ENCODE measurements around the gene CKS2.

The CKS2 gene

GRCh38 chr9:89345476-89345875 is 34.5 kb downstream of the CKS2 start:
- no peaks in the 10 kb centered on the region for H3K9me3 ChIP-seq
- no peak for DNase-seq (ENCODE audit: low spot score in 2 of 2)
- H3K4me1 ChIP-seq, result no peaks in the 10 kb centered on the region
- no peak overlapping the region for H3K4me3 ChIP-seq
- peaks cover 82% of the 10 kb centered on the region for H3K36me3 ChIP-seq (replicated peaks)
- in situ Hi-C loops (cut with MboI; ENCODE audit: low sequenced_read_pairs), result no loop called here
- no peaks in the 10 kb centered on the region for H3K27me3 ChIP-seq (ENCODE audit: low read depth)

GRCh38 chr9:89346696-89347095 is 35.7 kb downstream of the CKS2 start:
- in situ Hi-C loops (cut with MboI; ENCODE audit: low sequenced_read_pairs), result no loop called here
- Histone ChIP-seq H3K9me3 (no peaks in the 10 kb centered on the region), H3K4me1 (no peaks in the 10 kb centered on the region), H3K27me3 (ENCODE audit: low read depth) (no peaks in the 10 kb centered on the region), H3K4me3 (no peak overlapping the region), H3K36me3 (replicated peaks) (peaks cover 85% of the 10 kb centered on the region)
- DNase-seq (ENCODE audit: low spot score in 2 of 2), result no peak

- H3K9me3 ChIP-seq, result no peaks in the 10 kb centered on the region
- in situ Hi-C loops (cut with MboI; ENCODE audit: low sequenced_read_pairs), result no loop called here
- no peaks in the 10 kb centered on the region for H3K4me1 ChIP-seq
- no peak for DNase-seq (ENCODE audit: low spot score in 2 of 2)
- peaks cover 80% of the 10 kb centered on the region for H3K36me3 ChIP-seq (replicated peaks)
- H3K4me3 ChIP-seq, result no peak overlapping the region
- no peaks in the 10 kb centered on the region for H3K27me3 ChIP-seq (ENCODE audit: low read depth)
These were observed 36.7 kb downstream of the CKS2 start for GRCh38 chr9:89347651-89348050.

DNA sequence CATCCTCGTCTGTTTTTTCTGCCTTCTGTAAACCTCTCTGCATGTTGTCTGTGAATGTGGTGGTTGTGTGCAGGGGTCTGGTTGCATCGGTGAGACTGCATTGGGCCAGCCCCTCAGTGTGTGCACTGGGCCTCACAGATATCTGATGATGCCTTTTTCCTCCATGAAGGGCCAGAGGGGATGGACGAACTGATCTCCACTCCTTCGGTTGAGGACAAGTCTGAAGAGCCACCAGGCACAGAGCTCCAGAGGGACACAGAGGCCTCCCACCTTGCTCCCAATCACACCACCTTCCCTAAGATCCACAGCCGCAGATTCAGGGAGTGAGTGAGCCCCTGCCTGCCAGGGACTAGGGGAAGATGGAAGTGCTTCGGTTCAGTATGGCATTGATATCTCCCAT is 38.6 kb downstream of the CKS2 start:
- Histone ChIP-seq H3K4me3 (no peak overlapping the region), H3K9me3 (no peaks in the 10 kb centered on the region), H3K27me3 (ENCODE audit: low read depth) (no peaks in the 10 kb centered on the region), H3K36me3 (replicated peaks) (peaks cover 75% of the 10 kb centered on the region), H3K4me1 (no peaks in the 10 kb centered on the region)
- no peak for DNase-seq (ENCODE audit: low spot score in 2 of 2)
- in situ Hi-C loops (cut with MboI; ENCODE audit: low sequenced_read_pairs), result no loop called here

- Histone ChIP-seq H3K4me3 (no peak overlapping the region), H3K27me3 (ENCODE audit: low read depth) (no peaks in the 10 kb centered on the region), H3K9me3 (no peaks in the 10 kb centered on the region), H3K36me3 (replicated peaks) (peaks cover 76% of the 10 kb centered on the region), H3K4me1 (no peaks in the 10 kb centered on the region)
- in situ Hi-C loops (cut with MboI; ENCODE audit: low sequenced_read_pairs), result no loop called here
- no peak for DNase-seq (ENCODE audit: low spot score in 2 of 2)
These were observed 40.1 kb downstream of the CKS2 start for GRCh38 chr9:89350988-89351557.

DNA sequence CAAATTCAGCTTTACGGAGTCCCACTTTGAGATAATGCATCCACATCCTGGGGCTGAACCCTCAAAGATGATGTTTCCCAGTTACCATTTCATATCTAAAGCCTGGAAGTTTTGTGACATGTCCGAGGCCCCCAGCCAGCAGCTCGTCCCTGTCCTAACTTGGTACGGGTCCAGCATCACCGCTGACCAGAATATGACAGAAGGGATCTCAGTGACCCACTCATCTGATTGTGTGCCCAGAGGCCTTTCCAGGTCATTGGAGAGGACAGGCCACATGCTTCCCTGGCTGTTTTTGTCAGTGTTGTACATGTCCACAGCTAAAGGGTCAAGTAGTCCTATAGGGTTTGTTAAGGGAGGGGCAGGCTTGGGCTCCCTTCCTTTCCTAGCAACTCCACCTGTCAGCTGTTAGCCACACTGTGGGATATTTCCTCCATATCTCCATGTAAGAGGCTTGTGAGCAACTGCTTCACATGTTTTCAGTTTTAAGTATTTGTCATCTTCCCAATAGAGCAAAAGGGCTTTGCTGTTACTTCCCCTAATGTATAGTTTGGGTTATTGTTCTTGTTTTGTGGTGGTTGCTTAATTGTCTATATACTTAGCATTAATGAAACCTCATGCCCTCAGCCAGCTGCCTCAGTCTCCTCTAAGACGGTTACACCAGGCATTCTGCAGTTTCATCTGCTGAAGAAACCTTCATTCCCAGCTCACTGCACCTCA is 40.7 kb downstream of the CKS2 start:
- Histone ChIP-seq H3K9me3 (no peaks in the 10 kb centered on the region), H3K27me3 (ENCODE audit: low read depth) (no peaks in the 10 kb centered on the region), H3K4me3 (no peak overlapping the region), H3K36me3 (replicated peaks) (peaks cover 76% of the 10 kb centered on the region), H3K4me1 (no peaks in the 10 kb centered on the region)
- no peak for DNase-seq (ENCODE audit: low spot score in 2 of 2)
- in situ Hi-C loops (cut with MboI; ENCODE audit: low sequenced_read_pairs), result no loop called here

GRCh38 chr9:89352451-89352850 is 41.5 kb downstream of the CKS2 start:
- Histone ChIP-seq H3K4me3 (no peak overlapping the region), H3K27me3 (ENCODE audit: low read depth) (no peaks in the 10 kb centered on the region), H3K9me3 (no peaks in the 10 kb centered on the region), H3K36me3 (replicated peaks) (peaks cover 80% of the 10 kb centered on the region), H3K4me1 (no peaks in the 10 kb centered on the region)
- DNase-seq (ENCODE audit: low spot score in 2 of 2), result no peak
- in situ Hi-C loops (cut with MboI; ENCODE audit: low sequenced_read_pairs), result no loop called here

DNA sequence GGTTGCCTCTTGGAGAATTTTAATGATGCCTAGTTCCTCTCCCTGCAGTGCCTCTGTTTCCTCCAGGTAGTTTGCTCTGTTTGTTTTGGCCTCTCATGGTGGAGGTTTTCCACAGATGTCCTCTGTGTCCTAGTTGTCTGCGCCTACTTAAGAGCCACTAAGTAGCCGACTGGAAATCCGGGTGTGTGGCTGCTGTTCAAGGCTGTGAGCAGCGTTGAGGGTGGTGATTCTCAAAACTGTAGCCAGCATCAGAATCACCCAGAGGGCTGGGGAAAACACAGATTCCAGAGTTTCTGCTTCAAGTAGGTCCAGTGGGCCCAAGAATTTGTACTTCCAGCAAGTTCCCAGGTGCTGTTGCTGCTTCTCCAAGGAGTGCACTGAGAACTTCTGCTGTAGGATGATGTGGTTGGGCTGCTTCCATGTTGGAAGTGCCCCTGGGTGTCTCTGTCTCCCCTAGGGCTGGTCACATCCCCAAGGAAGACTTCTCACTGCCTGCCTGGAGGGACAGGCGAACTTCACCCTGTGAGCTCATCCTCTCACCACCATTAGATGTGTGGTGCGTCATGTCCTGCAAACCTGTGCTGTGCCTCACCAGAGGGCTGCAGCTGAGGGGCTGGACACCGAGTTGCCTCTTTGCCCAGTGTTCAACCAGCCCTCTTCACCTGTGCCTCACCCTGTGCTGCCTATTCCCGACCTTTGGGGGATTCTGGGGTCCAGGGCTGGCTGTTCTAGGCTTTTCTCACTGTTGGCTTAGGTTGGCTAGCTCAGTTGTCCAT is 42.1 kb downstream of the CKS2 start:
- in situ Hi-C loops (cut with MboI; ENCODE audit: low sequenced_read_pairs), result no loop called here
- Histone ChIP-seq H3K9me3 (no peaks in the 10 kb centered on the region), H3K27me3 (ENCODE audit: low read depth) (no peaks in the 10 kb centered on the region), H3K4me3 (no peak overlapping the region), H3K36me3 (replicated peaks) (peaks cover 79% of the 10 kb centered on the region), H3K4me1 (no peaks in the 10 kb centered on the region)
- DNase-seq (ENCODE audit: low spot score in 2 of 2), result no peak

DNA sequence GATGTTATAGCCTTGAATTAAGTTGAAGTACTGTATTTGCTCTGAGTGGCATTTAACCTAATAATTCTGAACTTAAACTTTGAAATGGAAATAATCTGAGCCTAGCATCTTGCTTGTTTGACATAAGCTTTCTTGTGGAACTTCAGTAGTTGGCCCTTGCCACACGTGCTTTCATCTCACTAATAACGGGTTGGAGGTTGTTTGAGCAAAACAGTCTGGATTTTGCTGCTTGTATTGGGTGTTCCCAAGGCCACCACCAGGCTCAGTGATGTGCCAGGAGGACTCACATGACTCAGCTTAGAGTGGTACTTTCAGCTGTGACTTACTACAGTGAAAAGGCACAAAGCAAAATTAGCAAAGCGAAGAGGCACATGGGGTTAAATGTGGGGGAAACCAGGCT is 43.0 kb downstream of the CKS2 start:
- Histone ChIP-seq H3K9me3 (no peaks in the 10 kb centered on the region), H3K27me3 (ENCODE audit: low read depth) (no peaks in the 10 kb centered on the region), H3K36me3 (replicated peaks) (peaks cover 79% of the 10 kb centered on the region), H3K4me3 (no peak overlapping the region), H3K4me1 (no peaks in the 10 kb centered on the region)
- in situ Hi-C loops (cut with MboI; ENCODE audit: low sequenced_read_pairs), result no loop called here
- DNase-seq (ENCODE audit: low spot score in 2 of 2), result no peak

- Histone ChIP-seq H3K4me3 (no peak overlapping the region), H3K27me3 (ENCODE audit: low read depth) (no peaks in the 10 kb centered on the region), H3K9me3 (no peaks in the 10 kb centered on the region), H3K36me3 (replicated peaks) (peaks cover 79% of the 10 kb centered on the region), H3K4me1 (no peaks in the 10 kb centered on the region)
- in situ Hi-C loops (cut with MboI; ENCODE audit: low sequenced_read_pairs), result no loop called here
- DNase-seq (ENCODE audit: low spot score in 2 of 2), result no peak
These were observed 43.5 kb downstream of the CKS2 start for GRCh38 chr9:89354471-89354870.

DNA sequence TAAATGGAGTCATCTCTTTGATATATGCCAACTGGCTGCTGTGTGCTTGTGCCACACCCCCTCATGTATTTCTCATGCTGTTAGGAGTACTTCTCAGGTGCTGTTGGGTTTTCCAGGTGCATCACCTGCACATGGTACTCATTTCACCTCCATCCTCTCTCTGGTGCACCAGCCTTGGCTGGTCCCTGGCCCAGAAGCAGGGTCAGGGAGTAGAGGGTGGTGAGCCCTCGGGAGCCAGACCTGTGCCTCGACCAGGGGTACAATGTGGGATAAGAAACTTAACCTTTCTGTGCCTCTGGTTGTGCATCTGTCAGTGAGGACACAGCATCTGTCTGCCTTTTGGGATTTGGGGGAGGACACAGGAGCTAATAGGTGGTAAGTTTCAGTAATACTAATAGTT is 45.8 kb downstream of the CKS2 start:
- peaks cover 76% of the 10 kb centered on the region for H3K36me3 ChIP-seq (replicated peaks)
- no peaks in the 10 kb centered on the region for H3K4me1 ChIP-seq
- in situ Hi-C loops (cut with MboI; ENCODE audit: low sequenced_read_pairs), result no loop called here
- no peaks in the 10 kb centered on the region for H3K27me3 ChIP-seq (ENCODE audit: low read depth)
- DNase-seq (ENCODE audit: low spot score in 2 of 2), result no peak
- H3K9me3 ChIP-seq, result no peaks in the 10 kb centered on the region
- no peak overlapping the region for H3K4me3 ChIP-seq

DNA sequence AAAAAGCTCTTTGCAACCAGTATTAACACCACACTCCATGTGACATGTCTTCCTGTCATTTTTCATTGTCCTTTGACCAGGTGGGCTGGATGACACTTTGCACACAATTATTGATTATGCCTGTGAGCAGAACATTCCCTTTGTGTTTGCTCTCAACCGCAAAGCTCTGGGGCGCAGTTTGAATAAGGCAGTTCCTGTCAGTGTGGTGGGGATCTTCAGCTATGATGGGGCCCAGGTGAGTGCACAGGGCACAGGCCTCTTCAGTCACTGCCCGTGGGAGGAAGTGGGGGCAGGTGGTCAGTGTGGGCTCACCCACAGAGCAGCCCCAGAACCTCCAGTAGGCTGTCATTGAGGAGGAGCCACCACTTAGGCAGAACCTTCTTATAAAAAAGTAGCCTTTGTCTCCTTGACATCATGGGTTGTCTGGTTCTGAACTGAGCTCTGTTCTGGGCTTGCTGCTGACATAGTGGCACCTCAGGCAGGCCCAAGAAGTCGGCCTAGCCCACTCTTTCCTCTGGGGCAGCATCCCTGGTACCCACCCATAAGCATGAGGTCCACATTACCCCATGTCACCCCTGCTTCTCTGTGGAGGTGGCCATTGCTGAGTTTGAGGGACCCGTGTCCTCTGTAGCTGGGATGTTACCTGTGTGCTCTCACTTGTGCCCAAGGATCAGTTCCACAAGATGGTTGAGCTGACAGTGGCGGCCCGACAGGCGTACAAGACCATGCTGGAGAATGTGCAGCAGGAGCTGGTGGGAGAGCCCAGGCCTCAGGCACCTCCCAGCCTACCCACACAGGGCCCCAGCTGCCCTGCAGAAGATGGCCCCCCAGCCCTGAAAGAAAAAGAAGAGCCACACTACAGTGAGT is 46.6 kb downstream of the CKS2 start:
- Histone ChIP-seq H3K9me3 (no peaks in the 10 kb centered on the region), H3K4me3 (no peak overlapping the region), H3K27me3 (ENCODE audit: low read depth) (no peaks in the 10 kb centered on the region), H3K4me1 (no peaks in the 10 kb centered on the region), H3K36me3 (replicated peaks) (peaks cover 76% of the 10 kb centered on the region)
- in situ Hi-C loops (cut with MboI; ENCODE audit: low sequenced_read_pairs), result no loop called here
- no peak for DNase-seq (ENCODE audit: low spot score in 2 of 2)

DNA sequence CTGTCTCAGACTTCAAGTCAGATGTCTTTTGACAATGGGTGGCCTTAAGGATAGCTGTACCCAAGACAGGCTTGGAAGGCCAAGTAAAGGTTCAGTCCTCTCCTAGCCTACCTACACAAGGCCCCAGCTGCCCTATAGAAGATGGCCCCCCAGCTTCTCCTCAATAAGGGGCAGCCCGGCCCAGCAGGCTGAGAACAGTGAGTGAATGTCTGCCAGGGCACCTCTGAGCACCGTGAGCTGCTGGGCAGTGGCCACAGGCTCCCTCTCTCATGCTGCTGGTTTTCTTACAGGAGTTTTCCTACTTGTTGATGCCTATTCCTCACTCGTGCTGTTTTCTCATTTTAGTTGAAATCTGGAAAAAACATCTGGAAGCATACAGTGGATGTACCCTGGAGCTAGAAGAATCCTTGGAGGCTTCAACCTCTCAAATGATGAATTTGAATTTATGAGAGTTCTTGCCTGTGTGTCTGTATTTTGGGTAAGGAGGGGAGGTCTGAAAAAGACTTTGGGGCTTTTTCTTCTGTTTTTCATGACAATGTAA is 47.5 kb downstream of the CKS2 start:
- in situ Hi-C loops (cut with MboI; ENCODE audit: low sequenced_read_pairs), result no loop called here
- no peak for DNase-seq (ENCODE audit: low spot score in 2 of 2)
- Histone ChIP-seq H3K9me3 (no peaks in the 10 kb centered on the region), H3K36me3 (replicated peaks) (peaks cover 74% of the 10 kb centered on the region), H3K4me1 (no peaks in the 10 kb centered on the region), H3K4me3 (no peak overlapping the region), H3K27me3 (ENCODE audit: low read depth) (no peaks in the 10 kb centered on the region)

Measured in HAP-1 (cell line).